Liver (tissue), 9 donors: ENCODE measurements around the gene ANP32A. TPM values are rescaled to one million over a fixed set of nuclear protein-coding genes. Genes with fewer than 3 reads are reported as not detected.

Experiments
- DNase-seq: peaks from one replicate; pipeline ENCODE4 v3.0.0-alpha.2; 2017; ENCODE audit warnings: low spot score
- H3K27ac ChIP-seq, 2 donors: one replicate each; pipeline ENCODE4 v1.7.0; 2013; ENCODE audit warnings: inconsistent platforms in 2 of 2, low read length in 2 of 2, control low read depth in 1 of 2, low read depth in 1 of 2, mild to moderate bottlenecking in 1 of 2
- H3K27me3 ChIP-seq, 4 donors: one replicate each; pipeline versions ENCODE4 v1.6.1 to v1.7.0; 2013; ENCODE audit warnings: low read length in 3 of 4, inconsistent platforms in 1 of 4, mild to moderate bottlenecking in 1 of 4, moderate library complexity in 1 of 4; ENCODE audit not compliant: control insufficient read depth in 4 of 4, insufficient read depth in 4 of 4
- H3K36me3 ChIP-seq, 4 donors: one replicate each; pipeline versions ENCODE4 v1.6.1 to v1.7.0; 2013; ENCODE audit warnings: low read length in 3 of 4, mild to moderate bottlenecking in 3 of 4, low read depth in 1 of 4, moderate library complexity in 1 of 4; ENCODE audit not compliant: control insufficient read depth in 4 of 4, insufficient read depth in 3 of 4
- H3K4me1 ChIP-seq, 4 donors: one replicate each; pipeline versions ENCODE4 v1.6.1 to v1.7.0; 2013; ENCODE audit warnings: low read length in 3 of 4, mild to moderate bottlenecking in 3 of 4, moderate library complexity in 1 of 4; ENCODE audit not compliant: control insufficient read depth in 4 of 4, insufficient read depth in 4 of 4
- H3K4me3 ChIP-seq, 3 donors: one replicate each; pipeline versions ENCODE4 v1.6.1 to v1.7.0; 2013; ENCODE audit warnings: low read length in 3 of 3, control low read depth in 1 of 3, low read depth in 1 of 3, mild to moderate bottlenecking in 1 of 3
- H3K9ac ChIP-seq, 2 donors: one replicate each; pipeline ENCODE4 v1.7.0; 2013; ENCODE audit warnings: low read length in 2 of 2, mild to moderate bottlenecking in 2 of 2, moderate library complexity in 2 of 2, control low read depth in 1 of 2, low read depth in 1 of 2
- H3K9me3 ChIP-seq, 4 donors: one replicate each; pipeline versions ENCODE4 v1.6.1 to v1.7.0; 2013; ENCODE audit warnings: low read length in 3 of 4; ENCODE audit not compliant: control insufficient read depth in 4 of 4
- FOXA1 ChIP-seq: IDR thresholded peaks from 2 replicates; pipeline ENCODE4 v1.6.1; 2016; ENCODE audit warnings: antibody characterized with exemption
- FOXA2 ChIP-seq: IDR thresholded peaks from 2 replicates; pipeline ENCODE4 v1.6.1; 2016; ENCODE audit warnings: antibody characterized with exemption
- GABPA ChIP-seq, 2 donors: IDR thresholded peaks in 1 of 2; conservative IDR thresholded peaks in 1 of 2; 2 replicates each; pipeline ENCODE4 v1.6.1; 2016; ENCODE audit warnings: antibody characterized with exemption in 2 of 2, mild to moderate bottlenecking in 1 of 2, moderate library complexity in 1 of 2
- HNF4A ChIP-seq, 2 donors: conservative IDR thresholded peaks; 2 replicates each; pipeline ENCODE4 v1.6.1; 2016; ENCODE audit warnings: antibody characterized with exemption in 2 of 2, mild to moderate bottlenecking in 2 of 2
- HNF4G ChIP-seq: IDR thresholded peaks from 2 replicates; pipeline ENCODE4 v1.6.1; 2016; ENCODE audit warnings: antibody characterized with exemption
- JUND ChIP-seq, 2 donors: IDR thresholded peaks; 2 replicates each; pipeline ENCODE4 v1.6.1; 2016; ENCODE audit warnings: antibody characterized with exemption in 2 of 2
- NR2F2 ChIP-seq: IDR thresholded peaks from 2 replicates; pipeline ENCODE4 v1.6.1; 2016; ENCODE audit warnings: antibody characterized with exemption
- RAD21 ChIP-seq, 2 donors: IDR thresholded peaks; 2 replicates each; pipeline ENCODE4 v1.6.1; 2016; ENCODE audit warnings: antibody characterized with exemption in 2 of 2, mild to moderate bottlenecking in 2 of 2
- RXRA ChIP-seq, 2 donors: IDR thresholded peaks; 2 replicates each; pipeline ENCODE4 v1.6.1; 2017 to 2018; ENCODE audit warnings: antibody characterized with exemption in 2 of 2, mild to moderate bottlenecking in 1 of 2
- SP1 ChIP-seq: IDR thresholded peaks from 2 replicates; pipeline ENCODE4 v1.6.1; 2018; ENCODE audit warnings: antibody characterized with exemption, mild to moderate bottlenecking
- TAF1 ChIP-seq: conservative IDR thresholded peaks from 2 replicates; pipeline ENCODE4 v1.6.1; 2016; ENCODE audit warnings: antibody characterized with exemption, mild to moderate bottlenecking
- YY1 ChIP-seq: IDR thresholded peaks from 2 replicates; pipeline ENCODE4 v1.6.1; 2016; ENCODE audit warnings: antibody characterized with exemption, mild to moderate bottlenecking
- WGBS: extraction: QIAGEN DNeasy Blood & Tissue Kit; methylation state at CpG from one replicate; pipeline ENCODE4 v1.1.7; 2013; 5-methylcytosine and 5-hydroxymethylcytosine counted together
- polyA plus RNA-seq, 2 donors: library from polyadenylated mRNA; stranded (reverse) in 1 of 2; unstranded in 1 of 2; fragments of 200-250 nt in 1 of 2; fragments of >200 nt in 1 of 2; fragmentation: Nextera tagmentation in 1 of 2; extraction: Ambion mirVana in 1 of 2; gene quantifications; one replicate each; pipeline versions ENCODE4 v1.2.1 to v1.2.3, GENCODE V29; 2013 to 2015
- total RNA-seq, 2 donors: library from RNA; depleted of rRNA; stranded (reverse); fragments of >200 nt; gene quantifications; one replicate each; pipeline ENCODE4 v1.2.3, GENCODE V29; 2014
- TF ChIP-seq, protein P1 (sequence below): fragments of 150-350 bp; IDR thresholded peaks from 2 replicates; pipeline ENCODE4 v1.5.1; 2017; ENCODE audit warnings: improper control_type of control experiment, low read depth, low read length; ENCODE audit not compliant: missing input control
- TF ChIP-seq, protein P2 (sequence below): IDR thresholded peaks from 2 replicates; pipeline ENCODE4 v1.6.1; 2016; ENCODE audit warnings: antibody characterized with exemption
- TF ChIP-seq, protein P3 (sequence below): IDR thresholded peaks from 2 replicates; pipeline ENCODE4 v1.6.1; 2016; ENCODE audit warnings: antibody characterized with exemption
- TF ChIP-seq, protein P4 (sequence below): IDR thresholded peaks from 2 replicates; pipeline ENCODE4 v1.6.1; 2016; ENCODE audit warnings: antibody characterized with exemption
- donor health status: healthy.
- donor health status: healthy.
- donor health status: healthy.
- donor health status: healthy.
- donor health status: healthy.

The ANP32A gene
- total and polyA plus RNA-seq, 4 donors, result 30.5 to 60.4 (median 39.4) TPM

DNA sequence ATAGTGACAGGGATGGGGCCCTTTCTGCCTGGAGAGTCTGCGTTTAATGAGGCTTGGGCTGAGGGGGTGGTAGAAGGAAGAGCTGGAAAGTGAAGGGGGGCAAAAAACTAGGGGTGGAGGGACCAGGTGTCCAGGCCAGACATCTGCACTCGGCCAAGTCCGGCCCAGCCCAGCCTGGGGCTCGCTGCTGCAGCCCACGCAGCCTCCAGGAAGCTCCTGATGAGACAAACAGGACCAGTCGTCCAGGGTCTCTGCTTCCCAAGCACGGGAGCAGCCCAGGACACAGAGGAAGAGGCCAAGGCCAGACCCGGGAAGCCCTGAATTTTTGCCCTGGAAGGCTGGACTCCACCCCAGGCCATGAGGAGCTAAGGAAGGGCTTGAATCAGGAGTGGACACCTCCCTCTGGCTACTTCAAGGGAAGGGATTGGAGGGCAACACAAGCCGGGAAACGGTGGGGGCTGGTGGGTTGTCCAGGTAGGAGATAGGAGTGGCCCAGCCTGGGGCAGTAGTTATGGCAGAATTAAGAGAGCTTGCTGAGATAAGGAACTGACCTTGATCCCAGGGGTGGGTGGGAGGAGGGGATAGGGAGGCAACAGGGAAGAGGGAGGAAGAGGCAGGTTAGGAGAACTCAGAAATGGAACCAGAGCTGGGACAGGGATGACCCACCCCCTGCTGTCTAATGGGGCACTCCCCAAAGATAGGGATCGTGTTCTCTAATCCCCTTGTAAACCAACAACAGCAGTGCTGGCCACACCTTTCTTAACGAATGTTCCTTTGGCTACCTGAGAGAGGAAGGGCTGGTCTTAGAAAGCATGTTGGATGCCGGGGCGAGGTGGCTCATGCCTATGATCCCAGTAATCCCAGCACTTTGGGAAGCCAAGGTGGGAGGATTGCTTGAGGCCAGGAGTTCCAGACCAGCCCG lies 89.5 kb downstream of the ANP32A start (continued):
- TF ChIP-seq, protein P1, sequence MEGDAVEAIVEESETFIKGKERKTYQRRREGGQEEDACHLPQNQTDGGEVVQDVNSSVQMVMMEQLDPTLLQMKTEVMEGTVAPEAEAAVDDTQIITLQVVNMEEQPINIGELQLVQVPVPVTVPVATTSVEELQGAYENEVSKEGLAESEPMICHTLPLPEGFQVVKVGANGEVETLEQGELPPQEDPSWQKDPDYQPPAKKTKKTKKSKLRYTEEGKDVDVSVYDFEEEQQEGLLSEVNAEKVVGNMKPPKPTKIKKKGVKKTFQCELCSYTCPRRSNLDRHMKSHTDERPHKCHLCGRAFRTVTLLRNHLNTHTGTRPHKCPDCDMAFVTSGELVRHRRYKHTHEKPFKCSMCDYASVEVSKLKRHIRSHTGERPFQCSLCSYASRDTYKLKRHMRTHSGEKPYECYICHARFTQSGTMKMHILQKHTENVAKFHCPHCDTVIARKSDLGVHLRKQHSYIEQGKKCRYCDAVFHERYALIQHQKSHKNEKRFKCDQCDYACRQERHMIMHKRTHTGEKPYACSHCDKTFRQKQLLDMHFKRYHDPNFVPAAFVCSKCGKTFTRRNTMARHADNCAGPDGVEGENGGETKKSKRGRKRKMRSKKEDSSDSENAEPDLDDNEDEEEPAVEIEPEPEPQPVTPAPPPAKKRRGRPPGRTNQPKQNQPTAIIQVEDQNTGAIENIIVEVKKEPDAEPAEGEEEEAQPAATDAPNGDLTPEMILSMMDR, result no peak
- TF ChIP-seq HNF4G, result no peak

DNA sequence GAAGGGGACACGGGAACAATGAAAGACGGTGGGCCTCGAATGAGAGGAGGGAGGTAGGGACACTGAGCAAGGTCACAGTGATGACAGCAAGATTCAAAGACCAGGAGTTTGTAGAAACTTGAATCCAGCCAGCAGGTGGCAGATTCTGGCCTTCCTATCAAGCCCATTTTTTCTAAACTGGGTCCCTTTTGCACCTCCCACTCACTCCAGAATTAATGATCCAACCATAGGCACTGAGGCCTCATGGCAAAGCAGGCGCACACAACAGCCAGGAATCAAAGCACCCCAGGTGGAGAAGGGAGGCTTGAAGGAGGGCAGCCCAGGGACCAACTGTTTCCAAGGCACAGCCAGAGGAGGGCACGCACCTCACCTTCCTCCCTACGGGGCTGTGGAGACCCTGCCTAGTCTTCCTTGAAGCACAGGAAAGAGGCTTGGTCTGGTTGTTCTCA lies 90.2 kb downstream of the ANP32A start:
- WGBS, result 45% methylated on average over 6 of the region's 6 CpGs
- H3K4me1 ChIP-seq, result no peaks in the 10 kb centered on the region
- H3K27me3 ChIP-seq, result no peaks in the 10 kb centered on the region
- no peak overlapping the region for H3K27ac ChIP-seq
- no peak overlapping the region for H3K9ac ChIP-seq
- H3K36me3 ChIP-seq, result no peaks in the 10 kb centered on the region
- no peak overlapping the region for H3K4me3 ChIP-seq
- TF ChIP-seq, protein P1, result peak; percentile 56
- TF ChIP-seq FOXA1 (no peak), RAD21 (IDR thresholded peaks at IDR 0.05) (peak; percentile 84 to 85)
- no peak for DNase-seq
- no peaks in the 10 kb centered on the region for H3K9me3 ChIP-seq

DNA sequence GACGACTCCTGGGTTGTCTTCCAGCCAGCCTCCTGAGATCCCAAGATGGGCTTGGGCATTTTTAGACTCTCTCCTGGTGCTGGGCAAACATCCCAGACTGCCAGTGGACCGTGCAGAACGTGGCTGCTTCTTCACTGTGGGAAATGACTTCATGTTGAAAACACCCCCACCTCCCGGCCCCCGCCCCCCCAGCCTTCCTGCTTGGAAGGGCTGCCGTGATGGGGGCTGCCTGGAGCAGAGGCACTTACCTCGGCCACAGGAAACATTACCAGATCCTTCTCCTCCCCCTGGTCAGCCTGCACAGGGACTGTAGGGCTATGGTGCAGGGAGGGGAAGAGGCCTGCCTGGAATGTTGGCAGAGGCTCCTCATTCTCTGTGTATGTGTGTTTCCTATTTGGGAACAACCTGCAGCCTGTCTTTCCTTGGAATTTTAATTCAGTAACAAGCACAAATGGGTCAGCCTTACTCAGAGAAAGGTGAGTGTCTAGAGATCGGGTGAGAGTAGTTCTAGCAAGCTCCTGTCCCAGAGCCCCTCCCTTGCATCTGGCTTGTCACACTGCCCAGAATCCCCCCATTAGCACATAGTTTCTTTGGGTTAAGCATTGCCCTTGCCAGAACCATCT lies 90.8 kb downstream of the ANP32A start:
- H3K4me1 ChIP-seq, result no peaks in the 10 kb centered on the region
- no peaks in the 10 kb centered on the region for H3K36me3 ChIP-seq
- H3K27me3 ChIP-seq, result no peaks in the 10 kb centered on the region
- H3K27ac ChIP-seq, result no peak overlapping the region
- TF ChIP-seq FOXA2 (no peak), NR2F2 (no peak), FOXA1 (no peak), RAD21 (IDR thresholded peaks at IDR 0.05) (no peak), GABPA (IDR thresholded peaks at IDR 0.05 in 1 of 2, conservative IDR thresholded peaks at IDR 0.05 in 1 of 2) (no peak), HNF4A (conservative IDR thresholded peaks at IDR 0.05) (no peak), YY1 (no peak), RXRA (IDR thresholded peaks at IDR 0.05) (no peak), JUND (IDR thresholded peaks at IDR 0.05) (no peak), SP1 (no peak), TAF1 (no peak)
- TF ChIP-seq, protein P2, sequence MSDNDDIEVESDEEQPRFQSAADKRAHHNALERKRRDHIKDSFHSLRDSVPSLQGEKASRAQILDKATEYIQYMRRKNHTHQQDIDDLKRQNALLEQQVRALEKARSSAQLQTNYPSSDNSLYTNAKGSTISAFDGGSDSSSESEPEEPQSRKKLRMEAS, result no peak
- TF ChIP-seq, protein P3, sequence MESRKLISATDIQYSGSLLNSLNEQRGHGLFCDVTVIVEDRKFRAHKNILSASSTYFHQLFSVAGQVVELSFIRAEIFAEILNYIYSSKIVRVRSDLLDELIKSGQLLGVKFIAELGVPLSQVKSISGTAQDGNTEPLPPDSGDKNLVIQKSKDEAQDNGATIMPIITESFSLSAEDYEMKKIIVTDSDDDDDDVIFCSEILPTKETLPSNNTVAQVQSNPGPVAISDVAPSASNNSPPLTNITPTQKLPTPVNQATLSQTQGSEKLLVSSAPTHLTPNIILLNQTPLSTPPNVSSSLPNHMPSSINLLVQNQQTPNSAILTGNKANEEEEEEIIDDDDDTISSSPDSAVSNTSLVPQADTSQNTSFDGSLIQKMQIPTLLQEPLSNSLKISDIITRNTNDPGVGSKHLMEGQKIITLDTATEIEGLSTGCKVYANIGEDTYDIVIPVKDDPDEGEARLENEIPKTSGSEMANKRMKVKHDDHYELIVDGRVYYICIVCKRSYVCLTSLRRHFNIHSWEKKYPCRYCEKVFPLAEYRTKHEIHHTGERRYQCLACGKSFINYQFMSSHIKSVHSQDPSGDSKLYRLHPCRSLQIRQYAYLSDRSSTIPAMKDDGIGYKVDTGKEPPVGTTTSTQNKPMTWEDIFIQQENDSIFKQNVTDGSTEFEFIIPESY, result no peak
- TF ChIP-seq, protein P4, sequence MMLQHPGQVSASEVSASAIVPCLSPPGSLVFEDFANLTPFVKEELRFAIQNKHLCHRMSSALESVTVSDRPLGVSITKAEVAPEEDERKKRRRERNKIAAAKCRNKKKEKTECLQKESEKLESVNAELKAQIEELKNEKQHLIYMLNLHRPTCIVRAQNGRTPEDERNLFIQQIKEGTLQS, result no peak
- no peak for DNase-seq
- H3K9me3 ChIP-seq, result no peaks in the 10 kb centered on the region
- no peak overlapping the region for H3K9ac ChIP-seq
- 54% methylated on average over 8 of the region's 8 CpGs for WGBS
- no peak overlapping the region for H3K4me3 ChIP-seq
